ENCODE results near the gene MADD. TPM values are rescaled to one million over a fixed set of nuclear protein-coding genes. Genes with fewer than 3 reads are reported as not detected.

MADD gene
- total RNA-seq (2022; extraction: Qiagen RNA extraction; ENCODE audit: low read depth) = 22.2 to 23.2 TPM (median 22.5 TPM) in 5 replicates

DNA sequence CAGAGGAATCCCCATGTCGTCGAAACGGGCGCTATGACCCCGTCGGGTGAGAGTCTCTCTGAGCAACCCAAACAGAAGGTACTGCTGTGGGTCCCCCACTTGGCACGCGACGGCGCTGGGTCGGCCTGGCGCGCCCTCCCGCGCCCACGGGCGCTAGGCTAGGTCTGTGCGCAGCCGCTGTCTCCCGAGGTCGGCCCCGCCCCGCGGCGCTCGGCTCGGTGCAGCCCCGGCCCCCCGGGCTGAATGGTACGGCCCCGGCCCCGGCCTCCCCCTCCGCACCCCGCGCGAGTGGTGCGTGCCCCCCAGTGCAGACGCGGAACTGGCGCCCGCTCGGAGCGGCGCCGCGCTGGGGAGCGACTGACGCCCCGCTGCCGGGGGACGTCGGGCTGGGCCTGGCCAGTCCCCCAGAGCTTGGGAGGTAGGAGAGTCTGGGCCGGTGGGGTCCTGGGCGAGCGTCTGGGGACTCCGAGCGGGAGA is at the start of gene MADD:
MADD (plus strand) TSS at position 305 of the 477 bp plus-strand sequence.

DNA sequence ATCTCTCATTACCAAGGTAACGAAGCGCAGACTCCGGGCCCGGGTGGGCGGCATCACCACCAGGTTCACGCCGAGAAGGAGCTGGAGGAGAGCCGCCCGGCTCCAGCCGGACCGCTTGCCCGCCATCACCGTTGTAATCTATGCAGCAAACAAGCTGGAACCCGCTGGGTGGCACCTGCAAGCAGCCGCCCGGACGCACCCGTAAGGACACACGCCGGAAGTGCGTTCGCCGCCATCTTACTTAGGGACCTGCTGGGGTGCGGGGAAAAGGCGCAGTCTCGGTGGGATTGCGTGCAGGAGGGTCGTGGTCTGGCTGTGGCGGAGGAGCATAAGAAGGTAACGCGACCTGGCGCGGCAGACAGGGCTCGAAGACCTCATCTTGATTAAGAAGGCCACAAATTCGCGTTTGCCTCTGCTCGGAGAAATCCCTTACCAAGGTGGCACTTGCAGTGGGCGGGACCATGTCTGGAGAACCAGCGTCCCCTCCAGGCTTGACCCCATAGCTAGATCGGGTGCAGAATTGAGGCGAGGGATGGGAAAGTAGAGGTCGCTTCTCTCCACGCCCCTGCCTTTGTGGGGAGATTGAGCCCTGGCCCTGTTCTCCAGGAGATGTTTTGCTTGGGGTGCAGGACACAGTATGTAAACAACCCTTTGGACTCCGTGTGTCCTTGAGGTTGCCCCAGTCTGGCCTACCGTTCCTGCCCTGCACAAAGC is 21.1 kb upstream of the MADD start, which contains the start of gene ACP2:
ACP2 (minus strand) TSS at position 151 of the 714 bp plus-strand sequence; CDS start at position 126, 25 bp downstream.

GRCh38 chr11:47257517-47258316 is 12.2 kb upstream of the MADD start, which contains the start of gene NR1H3:
NR1H3 (plus strand) TSS chr11:47257996; CDS start chr11:47259217, 1,221 bp downstream.

GRCh38 chr11:47352556-47352955 is 82.6 kb downstream of the MADD start, which contains the start of gene MYBPC3:
MYBPC3 (minus strand) TSS chr11:47352702; CDS start chr11:47352647, 55 bp downstream.

GRCh38 chr11:47378010-47378835 is 108.3 kb downstream of the MADD start, which contains the start of gene SPI1:
SPI1 (minus strand) TSS chr11:47378547; CDS start chr11:47378353, 194 bp downstream.

Other genes with a start within 250 kb of the MADD start
- gene ARFGAP2, start 93.3 kb upstream of the MADD start, total RNA-seq (2022; extraction: Qiagen RNA extraction; ENCODE audit: low read depth) = 25.8 to 41.6 TPM (median 26.7 TPM) in 5 replicates
- 25.8 to 36.2 TPM (median 30.0 TPM) in 5 replicates for gene PACSIN3, start 83.7 kb upstream of the MADD start, total RNA-seq (2022; extraction: Qiagen RNA extraction; ENCODE audit: low read depth)
- 80.4 to 99.0 TPM (median 86.1 TPM) in 5 replicates for gene DDB2, start 55.2 kb upstream of the MADD start, total RNA-seq (2022; extraction: Qiagen RNA extraction; ENCODE audit: low read depth)
- 20.4 to 29.9 TPM (median 22.9 TPM) in 5 replicates for gene ACP2, start 21.3 kb upstream of the MADD start, total RNA-seq (2022; extraction: Qiagen RNA extraction; ENCODE audit: low read depth)
- 8.4 to 14.0 TPM (median 12.3 TPM) in 5 replicates for gene NR1H3, start 12.1 kb upstream of the MADD start, total RNA-seq (2022; extraction: Qiagen RNA extraction; ENCODE audit: low read depth)
- gene MYBPC3, start 82.6 kb downstream of the MADD start, total RNA-seq (2022; extraction: Qiagen RNA extraction; ENCODE audit: low read depth) = 0.05 to 0.06 TPM (median 0.05 TPM) in 4 of 5 replicates, not detected in the other
- 0.11 TPM in 1 of 5 replicates, not detected in the others for gene SPI1, start 108.4 kb downstream of the MADD start, total RNA-seq (2022; extraction: Qiagen RNA extraction; ENCODE audit: low read depth)
- gene SLC39A13, start 138.5 kb downstream of the MADD start, total RNA-seq (2022; extraction: Qiagen RNA extraction; ENCODE audit: low read depth) = 40.7 to 54.0 TPM (median 50.3 TPM) in 5 replicates
- 188 to 258 TPM (median 203 TPM) in 5 replicates for gene PSMC3, start 156.3 kb downstream of the MADD start, total RNA-seq (2022; extraction: Qiagen RNA extraction; ENCODE audit: low read depth)
- gene RAPSN, start 179.0 kb downstream of the MADD start, total RNA-seq (2022; extraction: Qiagen RNA extraction; ENCODE audit: low read depth) = 0.06 to 0.41 TPM (median 0.17 TPM) in 4 of 5 replicates, not detected in the other

Data from A549 treated with CpdA at 1 μM for 4 hours (cell line).